ENCODE measurements around the gene PLA2G4A. TPM values are rescaled to one million over a fixed set of nuclear protein-coding genes. Genes with fewer than 3 reads are reported as not detected.

Gene PLA2G4A
- polyA plus RNA-seq, 1 donor (not counting 4 experiments of a cell fraction or from before 2014, with no cell fraction given) = 29.2 TPM

GRCh38 chr1:186835448-186835847, 6.7 kb downstream of the PLA2G4A start:
- no peaks in the 10 kb centered on the region for H3K9me1 ChIP-seq (ENCODE audit: control insufficient read depth, extremely low read depth, insufficient read depth, low read length)
- TF ChIP-seq CTCF (optimal IDR thresholded peaks at IDR 0.05 in 1 of 3, IDR thresholded peaks at IDR 0.05 in 1 of 3, conservative IDR thresholded peaks at IDR 0.05 in 1 of 3; ENCODE audit: extremely low read depth in 1 of 3, insufficient read depth in 2 of 3, low read length in 3 of 3) (no peak), EZH2 (IDR thresholded peaks at IDR 0.05; ENCODE audit: low read length) (no peak)
- no peak for FAIRE-seq
- DNase-seq (ENCODE audit: low read depth, low spot score) = no peak
- no peaks in the 10 kb centered on the region for H3K79me2 ChIP-seq (ENCODE audit: control insufficient read depth, insufficient read depth, low read length)
- H3K4me2 ChIP-seq (ENCODE audit: control insufficient read depth, extremely low read depth, insufficient read depth, low read depth, low read length) = no peak overlapping the region
- no peak overlapping the region for H3K4me3 ChIP-seq (ENCODE audit: control insufficient read depth in 2 of 3, extremely low read depth in 1 of 3, insufficient read depth in 2 of 3, low read depth in 1 of 3, low read length in 3 of 3)
- no peak overlapping the region for H2AFZ ChIP-seq (ENCODE audit: control insufficient read depth, low read length)
- no peaks in the 10 kb centered on the region for H3K36me3 ChIP-seq (ENCODE audit: control insufficient read depth in 2 of 2, extremely low read depth in 1 of 2, insufficient read depth in 2 of 2, low read length in 2 of 2)
- H3K9ac ChIP-seq (ENCODE audit: control insufficient read depth, extremely low read depth, insufficient read depth, low read length) = no peak overlapping the region
- no peaks in the 10 kb centered on the region for H3K9me3 ChIP-seq (ENCODE audit: control insufficient read depth, low read depth, low read length)
- H3K27ac ChIP-seq (ENCODE audit: control insufficient read depth, insufficient read depth, low read length) = no peak overlapping the region
- no peaks in the 10 kb centered on the region for H3K27me3 ChIP-seq (ENCODE audit: control insufficient read depth, extremely low read depth, insufficient read depth, low read length)
- no peaks in the 10 kb centered on the region for H4K20me1 ChIP-seq (ENCODE audit: control insufficient read depth, extremely low read depth, insufficient read depth, low read length)
- H3K4me1 ChIP-seq (ENCODE audit: control insufficient read depth, extremely low read depth, insufficient read depth, low read length) = no peaks in the 10 kb centered on the region
- dilution Hi-C loops (cut with MboI; ENCODE audit: extremely low pct_ligation_motif_present, low sequenced_read_pairs) = no loop called here

- FAIRE-seq = no peak
- Histone ChIP-seq H3K4me2 (ENCODE audit: control insufficient read depth, extremely low read depth, insufficient read depth, low read depth, low read length) (no peak overlapping the region), H3K9me3 (ENCODE audit: control insufficient read depth, low read depth, low read length) (no peaks in the 10 kb centered on the region), H3K36me3 (ENCODE audit: control insufficient read depth in 2 of 2, extremely low read depth in 1 of 2, insufficient read depth in 2 of 2, low read length in 2 of 2) (no peaks in the 10 kb centered on the region), H4K20me1 (ENCODE audit: control insufficient read depth, extremely low read depth, insufficient read depth, low read length) (no peaks in the 10 kb centered on the region), H3K27ac (ENCODE audit: control insufficient read depth, insufficient read depth, low read length) (no peak overlapping the region), H3K27me3 (ENCODE audit: control insufficient read depth, extremely low read depth, insufficient read depth, low read length) (no peaks in the 10 kb centered on the region), H2AFZ (ENCODE audit: control insufficient read depth, low read length) (no peak overlapping the region), H3K9ac (ENCODE audit: control insufficient read depth, extremely low read depth, insufficient read depth, low read length) (no peak overlapping the region), H3K4me1 (ENCODE audit: control insufficient read depth, extremely low read depth, insufficient read depth, low read length) (no peaks in the 10 kb centered on the region), H3K79me2 (ENCODE audit: control insufficient read depth, insufficient read depth, low read length) (no peaks in the 10 kb centered on the region), H3K4me3 (ENCODE audit: control insufficient read depth in 2 of 3, extremely low read depth in 1 of 3, insufficient read depth in 2 of 3, low read depth in 1 of 3, low read length in 3 of 3) (no peak overlapping the region), H3K9me1 (ENCODE audit: control insufficient read depth, extremely low read depth, insufficient read depth, low read length) (no peaks in the 10 kb centered on the region)
- DNase-seq (ENCODE audit: low read depth, low spot score) = no peak
- dilution Hi-C loops (cut with MboI; ENCODE audit: extremely low pct_ligation_motif_present, low sequenced_read_pairs) = no loop called here
- TF ChIP-seq EZH2 (IDR thresholded peaks at IDR 0.05; ENCODE audit: low read length) (no peak), CTCF (optimal IDR thresholded peaks at IDR 0.05 in 1 of 3, IDR thresholded peaks at IDR 0.05 in 1 of 3, conservative IDR thresholded peaks at IDR 0.05 in 1 of 3; ENCODE audit: extremely low read depth in 1 of 3, insufficient read depth in 2 of 3, low read length in 3 of 3) (no peak)
Observed at GRCh38 chr1:186837806-186838205, 9.1 kb downstream of the PLA2G4A start.

Measured in keratinocyte (primary cell).